HAP-1 (cell line): ENCODE results near the gene TMEM259.

Source experiments
- DNase-seq, 2 experiments: peaks; one replicate each; pipeline ENCODE4 v3.0.0-alpha.2; 2016 to 2020; ENCODE audit warnings: low spot score in 2 of 2
- H3K27me3 ChIP-seq: fragments of 250-450 bp; sonication (Bioruptor Pico); 2 replicates; pipeline ENCODE4 v1.5.1; 2020; ENCODE audit warnings: low read depth, mild to moderate bottlenecking, moderate library complexity
- H3K36me3 ChIP-seq: fragments of 250-450 bp; sonication (Bioruptor Pico); replicated peaks from 2 replicates; pipeline ENCODE4 v1.5.1; 2020; ENCODE audit warnings: mild to moderate bottlenecking
- H3K4me1 ChIP-seq: fragments of 250-450 bp; sonication (Bioruptor Pico); 2 replicates; pipeline ENCODE4 v1.5.1; 2020; ENCODE audit warnings: mild to moderate bottlenecking
- H3K4me3 ChIP-seq: fragments of 250-450 bp; sonication (Bioruptor Pico); 2 replicates; pipeline ENCODE4 v1.5.1; 2020; ENCODE audit warnings: mild to moderate bottlenecking, moderate library complexity
- H3K9me3 ChIP-seq: fragments of 250-450 bp; sonication (Bioruptor Pico); 2 replicates; pipeline ENCODE4 v1.5.1; 2020; ENCODE audit warnings: mild to moderate bottlenecking, moderate library complexity
- in situ Hi-C: fragments of 300-500 bp; cut with MboI; formaldehyde crosslinking; loops from 3 replicates; pipeline ENCODE4 v1.14.3; 2020; ENCODE audit warnings: low sequenced_read_pairs, inconsistent platforms, mixed read lengths

The TMEM259 gene

DNA sequence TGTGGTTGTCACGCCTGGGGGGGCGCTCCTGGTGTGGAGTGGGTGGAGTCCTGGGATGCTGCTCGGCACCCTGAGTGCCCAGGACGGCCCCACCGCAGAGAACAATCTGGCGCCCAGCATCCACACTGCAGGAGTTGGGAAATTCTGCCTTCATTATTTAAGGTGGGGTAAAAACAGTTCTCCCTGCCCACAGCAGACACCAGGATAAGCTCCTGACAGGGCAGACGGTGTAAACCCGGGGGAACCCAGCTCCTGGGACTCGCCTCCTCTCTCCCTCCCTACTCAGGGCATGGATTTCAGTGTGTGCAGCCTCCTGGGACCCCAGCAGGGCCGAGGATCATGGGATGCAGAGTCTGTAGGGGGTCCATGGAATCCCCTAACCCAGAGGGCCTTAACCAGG is 44.4 kb downstream of the TMEM259 start:
- in situ Hi-C loops = no loop called here
- DNase-seq = no peak
- no peak overlapping the region for H3K4me3 ChIP-seq
- no peaks in the 10 kb centered on the region for H3K4me1 ChIP-seq
- no peaks in the 10 kb centered on the region for H3K9me3 ChIP-seq
- no peaks in the 10 kb centered on the region for H3K27me3 ChIP-seq
- H3K36me3 ChIP-seq = peaks cover 4% of the 10 kb centered on the region

DNA sequence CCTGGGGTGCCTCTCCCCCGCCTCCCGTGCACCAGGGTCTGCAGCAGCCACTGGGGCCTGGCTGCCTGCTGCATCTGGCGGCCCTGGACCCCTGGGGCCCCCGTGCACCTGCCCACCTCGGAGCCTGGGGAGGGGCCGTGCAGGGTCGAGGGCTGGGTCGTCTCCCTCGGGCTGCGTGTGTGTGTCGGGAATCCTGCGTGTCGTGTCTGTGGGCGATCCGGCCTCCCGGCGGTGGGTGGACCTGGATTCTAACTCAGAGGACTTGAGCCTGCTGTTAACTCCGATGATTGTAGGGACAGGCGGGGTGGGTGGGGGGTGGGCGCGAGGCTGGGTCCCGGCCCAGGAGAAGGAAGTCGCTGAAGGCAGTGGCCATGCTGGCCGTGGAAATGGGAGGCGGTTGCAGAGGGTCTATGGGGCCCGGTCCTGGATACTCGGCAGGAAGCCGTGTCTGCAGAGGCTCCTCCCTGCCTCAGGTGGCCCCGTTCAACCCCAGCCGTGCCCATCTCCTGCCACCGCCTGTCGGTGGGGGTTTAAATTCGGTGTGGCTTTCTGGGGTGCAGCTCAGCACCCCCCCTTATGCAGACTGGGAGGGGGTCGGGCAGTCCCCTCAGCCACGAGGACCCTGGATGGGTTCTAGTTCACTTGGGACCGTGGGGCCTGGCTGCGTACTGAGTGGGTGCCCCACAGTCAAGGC is 46.2 kb downstream of the TMEM259 start:
- in situ Hi-C loops = no loop called here
- Histone ChIP-seq H3K4me1 (no peaks in the 10 kb centered on the region), H3K36me3 (peaks cover 22% of the 10 kb centered on the region), H3K27me3 (no peaks in the 10 kb centered on the region), H3K4me3 (no peak overlapping the region), H3K9me3 (peaks cover 11% of the 10 kb centered on the region)
- DNase-seq = no peak

DNA sequence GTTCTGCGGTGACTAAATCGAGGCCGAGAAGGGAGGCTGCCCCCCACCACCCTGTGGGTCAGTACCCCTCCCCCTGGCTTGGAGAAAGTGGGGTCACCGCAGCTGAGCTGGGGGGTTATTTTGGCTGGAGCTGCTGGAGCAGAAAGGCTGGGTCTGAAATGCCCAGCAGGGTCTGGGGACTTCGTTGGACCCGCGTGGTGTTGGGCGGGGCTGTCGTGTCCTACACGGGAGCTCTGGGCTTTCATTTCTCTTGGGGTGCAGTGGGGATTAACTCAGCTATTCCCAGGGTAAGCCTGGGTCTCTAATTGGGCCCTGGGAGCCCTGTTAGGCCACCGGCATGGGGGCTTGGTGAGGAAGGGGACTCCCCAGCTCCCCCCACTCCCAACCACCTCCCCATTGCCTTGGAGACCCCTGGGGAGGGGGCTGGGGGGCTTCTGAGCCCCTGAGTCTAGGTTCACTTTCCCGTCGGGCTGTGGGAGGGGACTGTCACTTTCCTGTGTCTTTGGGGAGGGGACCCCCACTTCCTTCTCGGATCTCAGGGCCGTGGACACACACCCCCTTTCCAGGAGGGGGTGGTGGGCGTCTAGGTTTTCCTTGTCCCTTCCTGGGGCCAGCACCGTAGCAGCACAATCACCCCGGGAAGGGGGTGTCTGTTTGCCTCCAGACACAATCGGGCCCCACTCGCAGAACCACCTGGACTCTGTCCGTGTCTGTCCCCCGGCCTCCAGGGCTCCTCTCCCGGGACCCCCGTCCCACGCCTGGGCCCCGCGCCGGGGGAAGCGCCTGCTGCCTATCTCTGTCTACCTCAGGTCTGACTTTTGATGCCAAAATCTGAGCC is 47.0 kb downstream of the TMEM259 start:
- DNase-seq = no peak
- Histone ChIP-seq H3K27me3 (no peaks in the 10 kb centered on the region), H3K4me1 (no peaks in the 10 kb centered on the region), H3K4me3 (no peak overlapping the region), H3K9me3 (peaks cover 11% of the 10 kb centered on the region), H3K36me3 (peaks cover 28% of the 10 kb centered on the region)
- in situ Hi-C loops = no loop called here

DNA sequence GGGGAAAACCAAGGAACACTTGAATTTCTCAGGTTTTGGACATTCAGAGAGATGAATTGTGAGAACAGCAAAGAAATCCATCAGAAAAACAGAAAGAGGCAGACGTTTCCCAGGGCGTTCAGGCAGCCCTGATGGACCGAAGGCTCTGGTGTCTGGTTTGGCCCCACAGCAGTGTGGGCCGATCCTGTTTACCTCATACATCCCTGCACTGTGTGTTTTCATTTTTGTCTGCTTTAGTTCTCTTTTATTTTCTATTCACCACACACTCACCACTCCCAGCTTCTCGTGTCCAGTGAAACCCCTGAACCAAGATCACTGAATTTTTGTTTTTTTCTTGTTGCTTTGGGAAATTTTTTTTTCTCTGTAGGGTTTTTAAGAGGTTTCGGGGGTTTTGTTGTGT is 48.6 kb downstream of the TMEM259 start:
- no peaks in the 10 kb centered on the region for H3K4me1 ChIP-seq
- in situ Hi-C loops = no loop called here
- peaks cover 39% of the 10 kb centered on the region for H3K36me3 ChIP-seq
- no peak overlapping the region for H3K4me3 ChIP-seq
- no peaks in the 10 kb centered on the region for H3K27me3 ChIP-seq
- DNase-seq = no peak
- H3K9me3 ChIP-seq = peaks cover 11% of the 10 kb centered on the region

DNA sequence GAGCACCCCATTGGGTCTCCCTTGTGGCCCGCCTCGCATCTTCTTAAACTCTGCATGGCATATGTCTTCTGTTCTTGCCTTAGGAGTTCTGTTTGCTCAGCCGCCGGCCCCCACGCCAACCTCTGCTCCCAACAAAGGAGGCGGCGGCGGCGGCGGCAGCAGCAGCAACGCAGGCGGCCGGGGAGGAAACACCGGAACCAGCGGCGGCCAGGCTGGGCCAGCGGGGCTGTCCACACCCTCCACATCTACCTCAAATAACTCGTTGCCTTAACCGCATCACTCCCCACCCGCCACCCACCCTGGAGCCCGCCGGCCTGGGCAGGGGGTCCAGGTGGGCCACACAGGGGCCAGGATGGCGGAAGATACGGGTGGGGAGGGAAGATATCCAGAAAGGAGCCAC is 49.1 kb downstream of the TMEM259 start:
- Histone ChIP-seq H3K27me3 (no peaks in the 10 kb centered on the region), H3K9me3 (peaks cover 11% of the 10 kb centered on the region), H3K4me3 (no peak overlapping the region), H3K4me1 (no peaks in the 10 kb centered on the region), H3K36me3 (peaks cover 44% of the 10 kb centered on the region)
- DNase-seq = no peak
- in situ Hi-C loops = no loop called here

DNA sequence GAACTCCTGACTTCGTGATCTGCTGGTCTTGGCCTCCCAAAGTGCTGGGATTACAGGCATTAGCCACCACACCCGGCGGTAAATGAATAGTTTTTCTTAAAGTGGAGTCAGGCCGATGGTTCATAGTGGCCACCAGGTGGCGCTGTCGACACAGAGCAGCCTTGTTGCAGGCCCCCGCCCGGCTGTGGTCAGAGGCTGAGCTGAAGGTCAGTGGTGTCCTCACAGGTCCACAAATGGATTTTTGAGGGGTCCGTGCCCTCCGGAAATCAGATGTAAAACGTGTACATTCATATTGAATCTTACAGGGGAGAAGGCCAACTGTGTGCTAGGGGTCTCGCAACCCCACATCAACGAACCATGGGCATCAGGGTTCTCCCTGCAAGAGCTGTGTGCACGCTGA is 50.2 kb downstream of the TMEM259 start:
- Histone ChIP-seq H3K9me3 (peaks cover 11% of the 10 kb centered on the region), H3K4me3 (no peak overlapping the region), H3K36me3 (peaks cover 48% of the 10 kb centered on the region), H3K4me1 (no peaks in the 10 kb centered on the region), H3K27me3 (no peaks in the 10 kb centered on the region)
- in situ Hi-C loops = no loop called here
- no peak for DNase-seq

DNA sequence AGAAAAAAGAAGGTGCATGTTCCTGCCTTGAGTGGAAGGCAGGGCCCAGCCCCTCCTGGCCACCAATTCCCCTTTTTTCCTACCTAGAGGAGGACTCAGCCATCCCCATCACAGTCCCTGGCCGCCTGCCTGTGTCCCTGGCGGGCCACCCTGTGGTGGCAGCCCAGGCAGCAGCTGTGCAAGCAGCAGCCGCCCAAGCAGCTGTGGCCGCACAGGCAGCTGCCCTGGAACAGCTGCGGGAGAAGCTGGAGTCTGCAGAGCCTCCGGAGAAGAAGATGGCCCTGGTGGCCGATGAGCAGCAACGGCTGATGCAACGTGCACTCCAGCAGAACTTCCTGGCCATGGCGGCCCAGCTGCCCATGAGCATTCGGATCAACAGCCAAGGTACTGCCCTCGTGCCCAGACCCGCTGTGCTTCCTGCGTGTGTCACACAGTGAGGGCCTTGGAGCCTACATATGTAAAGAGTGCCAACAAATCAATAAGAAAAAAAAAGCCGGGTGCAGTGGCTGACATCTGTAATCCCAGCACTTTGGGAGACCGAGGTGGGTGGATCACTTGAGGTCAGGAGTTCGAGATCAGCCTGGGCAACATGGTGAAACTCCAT is 54.3 kb downstream of the TMEM259 start:
- Histone ChIP-seq H3K4me3 (no peak overlapping the region), H3K9me3 (peaks cover 11% of the 10 kb centered on the region), H3K4me1 (no peaks in the 10 kb centered on the region), H3K27me3 (no peaks in the 10 kb centered on the region), H3K36me3 (peaks cover 66% of the 10 kb centered on the region)
- DNase-seq = no peak
- in situ Hi-C loops = no loop called here

DNA sequence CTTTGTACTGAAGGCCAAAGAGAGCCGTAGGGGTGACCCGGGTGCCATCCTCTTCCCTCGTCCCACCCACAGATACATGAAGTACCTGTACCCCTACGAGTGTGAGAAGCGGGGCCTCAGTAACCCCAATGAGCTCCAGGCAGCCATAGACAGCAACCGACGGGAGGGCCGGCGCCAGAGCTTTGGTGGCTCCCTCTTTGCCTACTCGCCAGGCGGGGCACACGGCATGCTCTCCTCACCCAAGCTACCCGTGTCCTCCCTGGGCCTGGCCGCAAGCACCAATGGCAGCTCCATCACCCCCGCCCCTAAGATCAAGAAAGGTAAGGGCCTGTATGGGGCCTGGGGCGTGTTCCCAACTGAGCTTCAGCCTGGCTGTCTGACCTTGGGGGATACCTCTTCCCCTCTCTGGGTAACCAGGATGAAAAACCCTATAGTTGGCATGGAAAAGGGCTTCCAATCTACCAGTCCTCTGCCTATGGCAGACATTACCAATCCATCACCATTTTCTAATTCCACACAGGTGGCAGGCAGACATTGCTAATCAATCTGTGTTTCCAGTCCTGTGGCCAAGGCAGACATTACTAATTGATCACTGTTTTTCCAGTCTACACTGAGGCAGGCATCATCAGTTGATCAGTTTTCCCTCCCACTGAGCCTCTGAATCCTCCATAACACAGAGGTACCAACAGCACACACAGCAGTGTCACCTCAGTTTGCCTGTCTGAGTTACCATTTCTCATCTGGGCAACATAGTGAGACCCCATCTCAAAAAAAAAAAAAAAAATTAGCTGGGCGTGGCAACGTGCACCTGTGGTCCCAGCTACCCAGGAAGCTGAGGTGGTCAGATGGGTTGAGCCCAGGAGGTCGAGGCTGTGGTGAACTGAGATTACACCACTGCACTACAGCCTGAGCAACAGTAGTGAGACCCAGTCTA is 55.9 kb downstream of the TMEM259 start:
- Histone ChIP-seq H3K4me1 (no peaks in the 10 kb centered on the region), H3K27me3 (no peaks in the 10 kb centered on the region), H3K36me3 (peaks cover 50% of the 10 kb centered on the region), H3K9me3 (peaks cover 2% of the 10 kb centered on the region), H3K4me3 (no peak overlapping the region)
- no peak for DNase-seq
- in situ Hi-C loops = no loop called here

DNA sequence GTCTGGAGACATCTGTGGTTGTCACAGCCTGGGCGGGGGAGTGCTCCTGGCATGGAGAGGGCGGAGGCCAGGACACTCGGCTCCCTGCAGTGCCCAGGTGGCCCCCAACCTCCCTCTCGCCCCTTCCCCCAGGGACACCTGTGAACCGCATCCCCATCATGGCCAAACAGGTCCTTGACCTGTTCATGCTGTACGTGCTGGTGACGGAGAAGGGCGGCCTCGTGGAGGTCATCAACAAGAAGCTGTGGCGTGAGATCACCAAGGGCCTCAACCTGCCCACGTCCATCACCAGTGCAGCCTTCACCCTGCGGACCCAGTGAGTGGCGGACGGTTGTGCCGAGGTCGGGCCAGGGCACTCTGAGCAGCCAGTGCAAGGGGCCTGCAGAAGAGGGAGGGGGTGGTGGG is 56.8 kb downstream of the TMEM259 start:
- in situ Hi-C loops = no loop called here
- DNase-seq = no peak
- H3K36me3 ChIP-seq = peaks cover 43% of the 10 kb centered on the region

DNA sequence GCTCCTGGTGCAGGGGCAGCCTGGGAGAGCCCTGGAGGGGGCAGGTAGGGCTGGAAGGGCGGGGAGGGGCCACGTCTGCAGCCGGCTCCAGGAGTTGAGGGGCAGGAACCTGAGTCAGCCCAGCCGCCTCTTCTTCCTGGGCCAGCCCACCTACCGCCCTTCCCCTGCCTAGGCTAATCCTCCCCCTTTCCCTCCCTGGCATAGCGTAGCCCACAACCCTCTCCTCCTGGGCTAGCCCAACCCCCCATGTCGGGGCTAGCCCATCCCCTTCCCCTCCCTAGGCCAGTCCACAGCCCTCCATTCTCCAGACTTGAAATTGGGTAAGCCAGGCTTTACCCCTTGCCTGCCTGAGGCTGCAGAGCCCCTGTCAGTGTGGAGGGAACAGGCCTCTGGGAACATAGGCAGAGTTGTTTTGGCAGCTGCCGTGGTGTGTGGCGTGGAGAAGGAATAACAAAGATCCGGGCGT is 57.4 kb downstream of the TMEM259 start:
- DNase-seq = no peak
- H3K9me3 ChIP-seq = no peaks in the 10 kb centered on the region; the same call in 1 of the 2 replicates
- H3K36me3 ChIP-seq = peaks cover 37% of the 10 kb centered on the region
- H3K4me1 ChIP-seq = no peaks in the 10 kb centered on the region
- H3K4me3 ChIP-seq = no peak overlapping the region
- in situ Hi-C loops = no loop called here
- H3K27me3 ChIP-seq = no peaks in the 10 kb centered on the region

More for the DNA sequence above, 56.8 kb downstream of the TMEM259 start:
- Histone ChIP-seq H3K9me3 (no peaks in the 10 kb centered on the region; the same call in 1 of the 2 replicates), H3K27me3 (no peaks in the 10 kb centered on the region), H3K4me1 (no peaks in the 10 kb centered on the region), H3K4me3 (no peak overlapping the region)

DNA sequence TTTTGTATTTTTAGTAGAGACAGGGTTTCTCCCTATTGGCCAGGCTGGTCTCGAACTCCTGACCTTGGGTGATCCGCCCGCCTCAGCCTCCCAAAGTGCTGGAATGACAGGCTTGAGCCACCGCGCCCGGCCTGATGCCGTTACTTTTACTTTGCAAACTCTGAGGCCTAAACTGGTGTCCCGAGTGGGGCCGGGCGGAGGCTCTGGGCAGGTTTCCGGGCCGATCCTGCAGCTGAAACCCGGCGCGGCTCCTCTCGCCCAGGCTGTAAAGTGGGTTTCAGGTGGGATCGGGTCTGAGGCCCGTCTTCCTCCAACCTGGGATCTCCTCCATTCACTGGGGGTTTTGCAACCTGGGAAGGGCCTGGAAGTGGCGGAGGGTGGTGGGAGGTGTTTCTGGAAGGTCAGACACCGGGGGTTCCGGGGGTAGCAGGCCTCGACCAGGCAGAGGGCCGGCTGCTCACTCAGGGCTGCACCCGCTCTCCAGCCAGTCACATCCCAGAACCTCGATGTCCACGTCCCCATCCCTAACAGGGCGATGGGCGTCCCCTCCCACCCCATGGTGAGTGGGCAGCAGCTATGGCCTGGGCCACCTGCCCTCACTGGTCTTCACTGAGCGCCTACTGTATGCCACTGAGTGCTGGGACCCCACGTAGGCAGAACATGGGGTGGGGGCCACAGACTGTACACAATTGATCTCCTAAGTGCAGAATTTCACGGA is 58.1 kb downstream of the TMEM259 start:
- H3K4me3 ChIP-seq = no peak overlapping the region
- H3K9me3 ChIP-seq = no peaks in the 10 kb centered on the region
- DNase-seq = no peak
- H3K27me3 ChIP-seq = no peaks in the 10 kb centered on the region
- in situ Hi-C loops = no loop called here
- peaks cover 34% of the 10 kb centered on the region for H3K36me3 ChIP-seq
- H3K4me1 ChIP-seq = no peaks in the 10 kb centered on the region

DNA sequence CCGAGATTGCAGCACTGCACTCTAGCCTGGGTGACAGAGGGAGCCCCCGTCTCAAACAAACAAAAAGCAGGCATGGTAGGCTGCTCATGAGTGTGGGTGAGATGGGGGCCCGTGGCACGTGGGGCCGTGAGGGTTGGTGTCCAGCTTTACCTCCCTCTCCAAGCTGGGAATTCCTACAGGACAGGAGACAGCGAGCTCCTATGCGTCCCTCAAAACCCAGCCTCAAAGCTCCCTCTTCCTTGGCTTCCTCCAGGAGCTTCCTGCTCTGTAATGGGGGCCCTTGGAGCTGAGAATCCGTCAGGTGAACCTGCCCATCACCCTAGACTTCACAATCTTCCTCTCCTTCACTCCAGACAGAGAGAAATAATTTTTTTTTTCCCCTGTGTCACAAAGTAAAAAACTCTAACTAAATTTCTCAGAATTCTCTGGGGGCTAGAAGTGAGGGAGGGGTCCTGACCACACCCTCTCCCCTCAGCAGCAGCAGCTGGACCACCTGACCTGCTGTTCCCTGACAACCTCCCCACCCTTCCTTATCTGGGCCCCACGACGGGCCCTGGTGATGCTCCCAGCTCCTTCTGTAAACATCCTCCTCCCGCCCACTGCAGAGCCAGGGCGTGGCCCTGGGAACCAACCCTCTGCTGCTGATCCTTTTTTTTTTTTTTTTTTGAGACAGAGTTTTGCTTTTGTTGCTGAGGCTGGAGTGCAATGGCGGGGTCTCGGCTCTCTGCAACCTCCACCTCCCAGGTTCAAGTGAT is 58.9 kb downstream of the TMEM259 start:
- in situ Hi-C loops = no loop called here
- H3K4me1 ChIP-seq = no peaks in the 10 kb centered on the region
- H3K36me3 ChIP-seq = peaks cover 28% of the 10 kb centered on the region

More for the DNA sequence above, 58.9 kb downstream of the TMEM259 start:
- DNase-seq = no peak
- no peak overlapping the region for H3K4me3 ChIP-seq
- H3K9me3 ChIP-seq = no peaks in the 10 kb centered on the region
- no peaks in the 10 kb centered on the region for H3K27me3 ChIP-seq
